ENCODE data around the gene ADGRL3.

Gene ADGRL3

DNA sequence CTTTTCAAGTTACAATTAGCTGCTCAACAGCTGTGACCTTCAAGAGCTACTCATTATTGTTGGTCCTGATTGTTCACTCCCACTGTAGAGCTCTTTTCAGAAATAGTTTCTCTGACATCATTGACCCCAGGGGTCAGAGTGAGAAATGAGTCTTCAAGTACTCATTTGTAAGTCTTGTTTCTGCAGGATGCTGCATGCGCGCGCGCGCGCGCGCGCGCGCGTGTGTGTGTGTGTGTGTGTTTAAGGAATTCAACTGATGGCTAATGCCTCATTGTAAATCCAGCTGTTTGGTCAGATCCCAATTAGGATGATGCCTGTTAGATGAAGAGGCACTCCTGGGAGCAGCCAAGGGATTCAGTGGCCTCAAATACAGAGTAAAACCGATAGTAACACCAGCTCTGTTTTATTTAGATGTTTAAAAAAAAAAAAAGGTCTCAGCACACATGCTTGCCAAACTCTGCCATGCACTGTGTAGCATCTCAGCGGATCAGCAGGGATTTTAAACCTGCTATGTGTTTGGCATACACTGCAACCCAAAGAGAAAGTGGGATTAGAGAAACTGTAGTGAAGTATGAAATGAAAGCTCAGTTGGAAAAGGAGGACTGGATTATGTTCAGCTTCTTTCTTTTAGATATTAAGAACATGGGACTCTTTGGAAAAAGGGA, 332.3 kb downstream of the ADGRL3 start:
- DNase-seq (ENCODE audit: low spot score): no peak

GRCh38 chr4:61533140-61533539, 333.0 kb downstream of the ADGRL3 start:
- DNase-seq (ENCODE audit: low spot score) (peak; percentile 9), FAIRE-seq (no peak)

More for the DNA sequence above, 332.3 kb downstream of the ADGRL3 start:
- FAIRE-seq: no peak

DNA sequence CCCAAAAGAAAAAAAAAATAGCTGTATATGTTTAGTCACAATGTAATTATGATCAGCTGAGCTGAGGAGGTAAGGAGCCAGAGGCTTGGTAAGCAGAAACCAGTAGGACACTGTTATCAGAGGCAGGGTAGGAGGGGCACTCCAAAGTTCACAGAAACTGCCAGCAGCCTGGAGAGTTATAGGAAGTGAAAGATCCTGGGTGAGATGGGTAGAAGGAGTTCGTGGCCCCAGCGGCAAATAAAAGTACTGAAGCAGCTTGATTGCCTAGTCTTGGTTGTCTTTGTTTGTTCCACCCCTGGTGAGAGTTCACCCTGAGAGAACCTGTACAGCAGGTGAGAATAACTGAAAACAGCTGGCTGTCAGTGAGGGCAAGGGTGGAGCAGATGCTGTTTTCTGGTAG, 340.8 kb downstream of the ADGRL3 start:
- DNase-seq (ENCODE audit: low spot score): no peak

DNA sequence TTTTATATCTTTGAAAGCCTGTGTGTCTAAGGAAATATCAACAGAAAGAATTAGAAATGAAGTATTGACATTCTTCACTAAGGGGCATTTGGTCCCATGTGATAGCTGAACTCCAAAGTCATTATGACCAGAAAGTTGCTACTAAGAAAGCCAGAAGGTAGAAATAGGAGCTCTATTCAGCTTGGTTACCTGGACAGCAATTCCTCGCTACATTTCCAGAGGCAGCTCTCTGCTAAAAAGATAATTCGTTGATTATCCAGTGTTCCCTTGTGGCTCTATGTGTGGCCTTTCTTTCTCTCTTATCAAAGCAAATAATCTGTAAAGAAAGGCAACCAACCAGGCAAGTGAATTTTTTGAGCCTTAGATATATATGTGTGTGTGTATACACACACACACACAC, 341.3 kb downstream of the ADGRL3 start:
- DNase-seq (ENCODE audit: low spot score) (no peak), FAIRE-seq (no peak)

More for the DNA sequence above, 340.8 kb downstream of the ADGRL3 start:
- no peak for FAIRE-seq

DNA sequence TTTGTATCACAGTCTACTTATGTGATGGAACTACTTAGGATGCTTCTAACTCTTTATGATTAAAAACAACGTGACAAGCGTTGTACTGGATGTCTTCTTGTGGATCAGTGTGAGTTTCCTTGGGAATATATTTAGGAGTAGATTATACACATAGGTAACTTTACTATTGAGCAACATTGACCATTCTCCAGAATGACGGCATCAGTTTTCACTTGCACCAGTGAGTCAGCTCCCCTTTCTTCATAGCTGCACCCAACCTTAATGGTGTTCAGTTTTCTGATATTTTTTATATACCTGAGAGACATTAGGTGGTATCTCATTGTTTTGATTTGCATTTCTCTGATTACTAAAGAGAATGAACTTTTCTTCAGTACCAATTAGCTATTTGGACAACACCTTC, 343.9 kb downstream of the ADGRL3 start:
- FAIRE-seq (no peak), DNase-seq (ENCODE audit: low spot score) (no peak)

- no peak for DNase-seq (ENCODE audit: low spot score)
- FAIRE-seq: no peak
Measured at GRCh38 chr4:61545902-61546480, 345.9 kb downstream of the ADGRL3 start.

DNA sequence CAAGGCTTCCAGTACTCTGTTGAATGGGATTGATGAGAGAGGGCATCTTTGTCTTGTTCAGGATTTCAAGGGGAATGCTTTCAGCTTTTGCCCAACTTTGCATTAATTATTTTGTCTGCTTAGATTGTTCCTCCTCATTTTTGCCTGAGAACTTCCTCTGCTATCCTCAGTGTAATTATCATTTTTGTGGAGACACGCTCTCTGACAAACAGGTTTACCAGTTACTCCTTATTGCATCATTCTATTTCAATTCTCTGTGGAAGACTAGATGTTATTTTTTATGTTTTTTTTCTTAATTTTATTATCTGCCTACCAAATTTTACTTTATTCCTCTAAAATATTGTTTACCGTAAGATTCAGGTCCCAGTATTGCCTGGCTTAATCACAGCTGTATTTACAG, 349.2 kb downstream of the ADGRL3 start:
- FAIRE-seq: no peak
- no peak for DNase-seq (ENCODE audit: low spot score)

DNA sequence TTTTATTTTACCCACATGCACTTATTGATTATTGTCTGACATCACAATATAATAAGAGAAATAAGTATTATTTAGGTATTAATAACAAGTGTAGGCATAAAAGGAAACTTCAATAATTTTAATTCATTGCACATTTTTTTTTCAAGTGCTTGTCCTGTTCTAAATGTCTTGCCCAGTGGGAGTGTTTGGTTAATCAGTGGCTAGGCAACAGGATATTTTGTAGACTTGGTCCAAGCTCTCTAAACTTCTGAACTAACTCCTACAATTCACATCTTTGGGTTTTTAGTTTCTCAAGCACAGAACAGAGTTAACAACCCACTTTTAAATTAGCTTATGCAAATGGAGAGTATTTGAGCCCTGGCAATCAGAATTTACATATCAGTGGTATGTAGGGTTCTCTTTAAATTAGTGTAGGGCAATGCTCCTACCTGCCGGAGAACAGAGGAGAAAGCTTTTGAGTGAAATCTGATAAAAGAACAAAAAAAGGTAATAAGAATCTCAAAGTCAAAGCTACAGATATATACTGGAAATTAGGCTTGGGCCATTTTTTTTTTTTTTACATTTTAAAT, 353.5 kb downstream of the ADGRL3 start:
- no peak for DNase-seq (ENCODE audit: low spot score)
- FAIRE-seq: no peak

DNA sequence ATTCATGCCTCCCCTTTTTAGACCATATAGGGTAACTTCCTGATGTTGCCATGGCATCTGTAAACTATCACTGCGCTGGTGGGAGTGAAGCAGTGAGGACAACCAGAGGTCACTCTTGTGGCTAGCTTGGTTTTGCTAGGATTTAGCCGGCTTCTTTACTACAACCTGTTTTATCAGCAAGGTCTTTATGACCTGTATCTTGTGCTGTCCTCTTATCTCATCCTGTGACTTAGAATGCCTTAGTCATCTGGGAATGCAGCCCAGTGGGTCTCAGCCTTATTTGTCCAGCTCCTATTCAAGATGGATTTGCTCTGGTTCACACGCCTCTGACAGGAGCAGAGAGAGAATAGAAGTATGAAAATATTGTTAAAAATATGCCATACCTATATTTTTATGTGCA, 355.7 kb downstream of the ADGRL3 start:
- peak; percentile 35 for FAIRE-seq
- DNase-seq (ENCODE audit: low spot score): peak; percentile 74

GRCh38 chr4:61556277-61556676, 356.2 kb downstream of the ADGRL3 start:
- DNase-seq (ENCODE audit: low spot score) (no peak), FAIRE-seq (no peak)

DNA sequence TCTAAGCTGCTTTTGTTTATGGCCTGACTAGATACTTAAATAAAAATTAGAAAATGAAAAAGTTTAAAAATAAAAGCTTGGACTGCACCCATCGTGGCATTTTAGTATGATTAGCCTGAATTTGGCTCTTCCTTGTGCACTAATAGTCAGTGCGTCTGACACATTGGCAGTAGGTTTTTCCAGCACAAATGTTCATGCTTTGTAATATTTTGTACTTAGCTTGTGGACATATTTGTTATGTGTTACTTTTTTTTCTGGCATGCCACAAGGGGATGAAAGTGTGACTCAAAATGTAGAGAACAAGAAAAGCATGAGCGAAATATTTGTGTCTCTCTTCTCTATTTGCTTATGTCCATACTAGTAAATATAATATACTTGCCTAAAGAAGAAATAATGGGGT, 359.3 kb downstream of the ADGRL3 start:
- no peak for DNase-seq (ENCODE audit: low spot score)
- no peak for FAIRE-seq

GRCh38 chr4:61561028-61561427, 360.9 kb downstream of the ADGRL3 start:
- FAIRE-seq: no peak
- no peak for DNase-seq (ENCODE audit: low spot score)

GRCh38 chr4:61571761-61572559, 371.8 kb downstream of the ADGRL3 start:
- peak; percentile 50 for DNase-seq (ENCODE audit: low spot score)

GRCh38 chr4:61575796-61576195, 375.7 kb downstream of the ADGRL3 start:
- DNase-seq (ENCODE audit: low spot score) (no peak), FAIRE-seq (no peak)

More at GRCh38 chr4:61571761-61572559, 371.8 kb downstream of the ADGRL3 start:
- peak; percentile 91 for FAIRE-seq

GRCh38 chr4:61579786-61580185, 379.7 kb downstream of the ADGRL3 start:
- DNase-seq (ENCODE audit: low spot score): no peak
- no peak for FAIRE-seq

DNA sequence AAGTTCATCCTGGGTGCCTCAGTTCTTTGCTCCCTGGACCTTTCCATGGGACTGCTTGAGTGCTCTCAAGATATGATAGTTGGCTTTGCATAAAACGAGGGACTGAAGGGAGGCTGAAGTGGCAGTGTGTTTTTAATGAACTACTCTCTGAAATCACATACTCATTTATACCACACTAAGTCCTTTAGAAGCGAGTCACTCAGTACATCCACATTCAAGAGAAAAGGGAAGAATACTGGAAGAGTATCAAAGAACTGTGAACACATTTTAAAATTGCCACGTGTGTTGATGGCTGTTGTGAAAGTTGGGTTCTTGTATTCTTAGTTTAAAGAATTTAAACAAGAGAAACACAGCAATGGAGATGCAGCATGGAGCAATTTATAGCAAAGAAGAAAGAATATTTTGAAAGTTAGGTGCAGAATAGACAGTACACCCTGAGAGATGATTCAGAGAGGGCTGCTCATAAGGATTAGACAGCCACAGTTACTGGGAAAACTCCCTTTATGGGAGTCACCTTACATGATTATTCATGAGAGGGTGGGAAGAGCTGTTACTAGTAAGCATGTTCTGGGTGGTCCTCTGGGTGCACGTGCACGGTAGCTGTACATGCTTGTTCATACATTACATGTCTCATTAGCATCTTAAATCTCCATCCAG, 380.7 kb downstream of the ADGRL3 start:
- FAIRE-seq (no peak), DNase-seq (ENCODE audit: low spot score) (peak; percentile 7)

DNA sequence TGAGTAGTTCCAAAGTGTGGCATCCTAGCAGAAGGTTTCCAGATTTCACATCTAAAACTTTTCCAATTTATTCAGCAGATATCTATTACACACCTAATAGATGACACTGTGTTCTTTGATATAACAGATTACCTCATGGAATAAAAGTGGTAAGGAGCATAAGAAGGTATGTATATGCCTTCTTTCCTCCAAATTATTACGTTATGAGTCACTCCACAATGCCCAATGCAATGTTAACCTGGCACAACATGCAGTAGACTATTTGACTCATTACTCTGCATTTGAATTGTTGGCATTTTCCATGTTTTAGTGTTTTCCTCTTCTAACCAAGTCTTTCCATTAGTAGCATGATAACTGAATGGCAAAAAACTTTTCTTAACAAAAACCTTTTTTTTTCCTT, 383.6 kb downstream of the ADGRL3 start:
- DNase-seq (ENCODE audit: low spot score): peak; percentile 60
- peak; percentile 58 for FAIRE-seq

- FAIRE-seq (no peak), DNase-seq (ENCODE audit: low spot score) (no peak)
Measured at GRCh38 chr4:61588621-61589402, 388.7 kb downstream of the ADGRL3 start.

DNA sequence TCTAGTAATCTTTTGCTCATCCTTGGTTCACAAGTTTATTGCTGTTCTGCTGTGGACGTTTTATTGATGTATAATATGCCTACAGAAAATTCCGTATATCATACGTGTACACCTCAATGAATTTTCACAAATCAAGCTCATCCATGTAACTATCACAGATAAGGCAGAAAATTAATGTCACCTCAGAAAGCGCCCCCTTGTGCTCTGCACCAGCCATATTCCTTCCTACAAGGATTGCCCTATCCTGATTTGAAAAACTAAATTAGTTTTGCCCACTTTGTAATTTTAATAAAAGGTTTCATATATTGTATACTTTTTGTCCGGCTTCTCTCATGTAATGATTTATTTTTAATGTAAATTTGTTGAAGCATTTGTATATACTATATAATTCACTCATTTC, 390.8 kb downstream of the ADGRL3 start:
- DNase-seq (ENCODE audit: low spot score) (no peak), FAIRE-seq (no peak)

- DNase-seq (ENCODE audit: low spot score) (no peak), FAIRE-seq (no peak)
Measured at GRCh38 chr4:61596606-61597340, 396.6 kb downstream of the ADGRL3 start.

All from RCC 7860 (cell line).